ENCODE results near the gene PLA2G1B.

The PLA2G1B gene

GRCh38 chr12:120327593-120327992 is at the start of gene PLA2G1B:
Gene PLA2G1B (minus strand): TSS chr12:120327779. CDS start chr12:120327753, 26 bp downstream.
- no peak for DNase-seq

DNA sequence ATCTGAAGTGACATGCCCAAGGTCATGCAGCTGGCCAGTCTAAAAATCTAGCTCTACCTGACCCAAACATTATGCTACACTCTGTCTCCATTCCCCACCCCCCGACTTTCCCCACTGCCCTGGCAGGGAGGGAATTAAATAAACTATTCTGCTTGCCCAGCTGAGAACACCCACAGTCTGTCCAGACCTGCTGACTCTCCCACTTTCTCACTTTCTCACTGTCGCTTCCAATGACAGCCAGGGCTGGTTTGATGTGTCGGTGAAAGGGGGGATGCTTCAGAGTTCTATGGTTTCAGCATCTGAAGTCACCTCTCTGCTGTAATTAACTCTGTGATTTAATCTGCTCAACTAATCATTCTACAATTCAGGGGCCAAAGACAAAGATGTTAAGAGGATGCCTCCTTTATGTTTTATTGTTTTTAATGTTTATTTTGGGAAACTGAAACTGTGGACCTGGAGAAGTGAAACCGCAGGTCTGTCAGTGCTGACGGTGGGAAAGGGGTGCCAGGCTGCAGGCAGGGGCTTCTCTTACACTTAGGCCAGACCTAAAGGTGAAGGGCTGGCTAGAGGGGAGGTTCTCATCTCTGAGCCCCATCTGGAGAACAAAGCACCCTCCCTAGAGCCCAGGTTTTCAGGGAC is 49.5 kb upstream of the PLA2G1B start:
- no peak for DNase-seq

- DNase-seq, result no peak
These were observed 48.8 kb upstream of the PLA2G1B start for GRCh38 chr12:120376416-120376815.

DNA sequence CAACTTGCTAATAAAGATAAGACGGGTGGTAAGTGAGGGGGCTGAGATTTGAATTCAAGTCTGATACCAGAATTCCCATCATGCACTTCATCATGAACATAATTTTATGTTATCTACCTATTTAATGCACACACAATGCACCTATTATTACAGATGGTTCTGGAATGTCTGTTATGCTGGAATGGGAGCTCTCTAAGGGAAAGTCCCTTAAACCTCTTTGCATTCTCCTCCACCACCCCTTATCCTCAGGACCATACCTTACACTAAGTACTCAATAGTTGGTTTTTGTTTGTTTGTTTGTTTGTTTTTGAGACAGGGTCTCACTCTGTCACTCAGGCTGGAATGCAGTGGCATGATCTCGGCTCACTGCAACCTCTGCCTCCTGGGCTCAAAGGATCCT is 48.4 kb upstream of the PLA2G1B start:
- no peak for DNase-seq

- DNase-seq, result no peak
These were observed 46.1 kb upstream of the PLA2G1B start for GRCh38 chr12:120373683-120374082.

DNA sequence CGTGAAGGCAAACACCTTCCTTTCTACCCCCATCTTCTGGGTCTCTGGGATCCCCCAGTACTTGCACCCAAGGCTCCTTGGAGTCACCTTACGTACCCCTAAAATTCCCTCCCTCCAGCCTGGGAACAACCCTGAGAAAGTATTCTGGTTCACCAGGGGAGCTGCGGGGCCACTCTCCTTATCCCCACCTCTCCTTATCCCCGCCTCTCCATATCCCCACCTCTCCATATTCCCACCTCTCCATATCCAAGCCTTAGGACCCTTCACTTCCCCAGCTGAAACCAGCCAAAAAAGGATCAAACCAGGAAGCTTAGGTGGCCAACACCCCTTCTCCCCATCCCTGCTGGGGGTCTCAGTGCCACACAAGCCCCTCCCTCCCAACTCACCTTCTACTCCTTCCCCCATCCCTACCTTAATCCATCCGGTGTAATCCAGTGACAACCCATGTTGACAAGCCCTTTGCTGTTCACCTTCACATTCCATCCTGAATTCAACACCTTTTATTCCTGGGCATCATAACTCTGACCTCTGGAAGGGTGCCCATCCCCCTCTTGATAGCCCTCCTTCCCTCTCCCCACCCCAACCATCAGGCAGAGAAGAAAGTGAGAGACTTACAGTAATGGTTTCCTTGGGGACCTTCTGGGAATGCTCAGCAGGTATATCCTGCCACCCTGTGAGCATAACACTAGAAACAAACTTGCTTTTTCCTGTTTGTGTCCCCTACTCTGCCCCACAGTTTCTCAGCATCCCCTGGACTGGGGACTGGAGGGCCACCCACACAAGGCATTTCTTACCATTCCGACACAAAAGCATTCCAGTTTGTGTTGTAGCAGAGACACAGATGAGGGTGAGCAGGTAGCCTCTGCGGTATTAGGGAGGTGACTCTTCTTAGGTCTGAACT is 43.0 kb upstream of the PLA2G1B start:
- DNase-seq, result no peak

- DNase-seq, result no peak
These were observed 42.2 kb upstream of the PLA2G1B start for GRCh38 chr12:120369603-120370342.

DNA sequence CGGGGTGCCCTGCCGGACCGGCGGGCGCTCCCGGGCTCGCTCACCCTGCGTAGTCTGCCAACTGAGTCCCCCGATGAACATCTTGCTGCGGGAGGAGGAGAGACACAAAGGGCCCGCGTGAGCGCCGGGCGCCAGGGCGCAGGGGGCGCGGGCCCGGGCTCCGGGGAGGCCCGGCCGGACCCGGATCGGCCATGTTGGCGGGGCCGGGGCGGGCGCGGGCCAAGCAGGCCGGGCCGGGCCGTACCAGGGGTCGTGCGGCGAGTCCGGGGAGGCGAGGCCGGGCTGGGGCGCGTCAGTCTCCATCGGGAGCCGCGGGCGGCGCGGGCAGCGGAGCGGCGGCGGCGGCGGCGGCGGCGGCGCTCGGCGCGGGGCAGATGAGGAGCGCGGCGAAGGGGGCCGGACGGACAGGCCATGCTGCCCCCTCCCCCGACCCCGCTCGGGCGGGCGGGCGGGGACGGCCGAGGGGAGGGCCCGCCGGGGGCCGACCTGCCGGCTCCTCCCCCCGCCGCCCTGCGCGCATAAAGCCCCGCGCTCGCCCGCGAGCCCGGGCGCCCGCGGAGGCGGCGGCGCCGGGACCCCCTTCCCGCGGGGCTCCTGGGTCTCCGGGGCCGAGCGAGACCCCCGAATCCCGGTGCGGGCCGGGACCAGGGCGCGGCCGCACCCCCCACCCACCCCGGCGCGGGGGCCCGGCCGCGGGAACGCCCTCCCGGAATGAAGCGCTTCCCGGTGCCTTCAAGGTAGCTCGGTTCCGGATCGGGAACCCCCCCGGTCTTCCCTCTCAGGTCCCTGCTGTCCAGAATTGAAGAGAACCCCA is 41.4 kb upstream of the PLA2G1B start, which contains the start of gene MSI1:
MSI1 (minus strand) TSS at position 376 of the 814 bp plus-strand sequence; CDS start at position 303, 73 bp downstream.
- DNase-seq, result peak in 6 of 56 donors; percentile 7 to 47 (median 24)

DNA sequence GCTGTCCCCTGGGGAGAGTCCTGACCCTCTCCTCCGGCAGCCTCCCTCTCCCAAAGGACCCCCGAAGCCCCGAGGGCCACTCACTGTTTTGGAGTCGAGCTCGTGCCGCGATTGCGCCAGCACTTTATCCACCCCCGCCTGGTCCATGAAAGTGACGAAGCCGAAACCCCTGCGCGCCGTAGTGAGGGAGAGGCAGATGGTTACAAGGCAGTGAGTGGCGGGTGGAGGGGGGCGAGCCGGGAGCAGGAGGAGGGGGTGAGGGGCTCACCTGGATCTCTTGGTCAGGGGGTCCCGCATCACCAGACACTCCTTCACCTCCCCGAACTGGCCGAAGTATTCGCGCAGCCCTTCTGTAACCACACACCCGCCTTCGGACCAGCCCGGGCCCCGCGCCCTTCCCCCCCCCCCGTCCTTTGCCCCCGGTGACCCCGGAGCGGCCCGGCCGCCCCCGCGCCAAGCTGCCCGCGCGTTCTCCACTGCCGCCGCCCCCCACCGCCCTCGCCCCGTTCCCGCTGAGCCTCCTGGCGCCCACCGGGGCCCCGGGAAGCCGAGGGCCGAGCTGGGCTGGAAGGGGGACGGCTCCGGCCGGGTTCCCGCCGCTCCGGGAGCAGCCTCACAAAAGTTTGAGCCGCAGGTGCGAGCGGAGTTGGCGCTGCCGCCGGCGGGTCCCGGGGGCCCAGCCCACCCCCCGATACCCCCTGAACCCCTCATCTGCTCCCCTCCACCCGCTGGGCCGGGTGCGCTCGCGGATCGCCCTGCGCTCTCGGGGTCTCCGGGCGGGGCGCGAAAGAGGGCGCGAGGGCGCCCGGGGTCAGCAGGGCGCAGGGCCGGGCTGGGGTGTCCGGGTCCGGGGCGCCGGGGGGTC is 40.6 kb upstream of the PLA2G1B start:
- DNase-seq, result peak in 4 of 56 donors; percentile 5 to 47 (median 14)

DNA sequence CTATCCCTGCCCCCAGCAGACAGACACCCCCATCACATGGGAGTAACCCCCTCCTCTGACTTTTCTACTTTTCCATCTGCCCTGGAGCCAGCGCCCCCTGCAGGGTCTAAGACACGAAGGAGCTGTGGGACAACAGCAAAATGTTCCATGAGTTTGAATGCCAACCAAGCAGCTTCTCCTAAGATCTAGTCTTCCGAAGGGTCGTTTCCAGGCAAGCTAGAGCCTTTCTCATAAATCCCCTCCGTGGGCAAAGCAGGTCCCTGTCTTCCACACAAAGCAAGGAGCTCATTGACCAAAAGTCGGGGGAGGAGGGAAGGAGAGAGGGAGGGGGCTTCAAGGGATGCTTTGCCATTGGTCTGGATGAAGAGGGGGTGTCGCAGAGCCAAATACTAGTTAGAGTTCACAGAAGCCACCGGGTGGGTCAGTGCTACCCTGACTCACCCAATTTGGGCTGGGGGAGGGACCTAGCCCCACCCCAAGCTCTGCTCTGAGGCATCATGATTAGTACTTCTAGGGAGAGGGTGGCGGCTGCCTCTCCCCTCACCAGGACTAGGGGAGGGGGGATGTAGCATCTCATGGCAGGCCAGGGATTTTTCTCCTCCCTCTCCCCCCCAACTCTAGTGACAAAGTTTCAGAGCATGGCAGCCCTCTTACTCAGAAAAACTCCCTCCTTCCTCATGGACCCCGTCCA is 39.8 kb upstream of the PLA2G1B start:
- DNase-seq, result peak in 4 of 56 donors; percentile 7 to 20 (median 14)

DNA sequence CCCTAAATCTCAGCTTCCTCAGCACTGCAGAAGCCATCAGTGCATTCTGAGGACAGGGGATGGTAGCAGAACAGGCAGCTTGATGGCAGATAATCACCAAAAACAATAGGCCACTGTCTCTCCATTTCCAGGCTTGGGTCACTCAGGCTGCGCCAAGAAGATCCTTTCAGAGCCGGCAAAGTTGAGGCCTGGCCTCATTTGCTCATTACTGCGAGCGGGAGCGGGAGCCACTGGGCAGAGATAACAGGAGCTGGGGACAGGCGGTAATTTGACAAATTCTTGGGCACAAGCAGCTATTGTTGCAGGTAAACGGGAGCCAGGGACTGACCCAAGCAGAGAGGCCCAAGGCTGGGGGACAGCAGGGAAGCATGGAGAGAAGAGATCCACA is 39.3 kb upstream of the PLA2G1B start:
- DNase-seq, result peak in 7 of 56 donors; percentile 4 to 25 (median 10)

- no peak for DNase-seq
These were observed 38.7 kb upstream of the PLA2G1B start for GRCh38 chr12:120366341-120366705.

GRCh38 chr12:120365675-120366340 is 38.2 kb upstream of the PLA2G1B start:
- DNase-seq, result peak in 12 of 56 donors; percentile 5 to 53 (median 20)

- DNase-seq, result no peak
These were observed 36.9 kb upstream of the PLA2G1B start for GRCh38 chr12:120364487-120364886.

- DNase-seq, result no peak
These were observed 35.8 kb upstream of the PLA2G1B start for GRCh38 chr12:120363274-120363855.

DNA sequence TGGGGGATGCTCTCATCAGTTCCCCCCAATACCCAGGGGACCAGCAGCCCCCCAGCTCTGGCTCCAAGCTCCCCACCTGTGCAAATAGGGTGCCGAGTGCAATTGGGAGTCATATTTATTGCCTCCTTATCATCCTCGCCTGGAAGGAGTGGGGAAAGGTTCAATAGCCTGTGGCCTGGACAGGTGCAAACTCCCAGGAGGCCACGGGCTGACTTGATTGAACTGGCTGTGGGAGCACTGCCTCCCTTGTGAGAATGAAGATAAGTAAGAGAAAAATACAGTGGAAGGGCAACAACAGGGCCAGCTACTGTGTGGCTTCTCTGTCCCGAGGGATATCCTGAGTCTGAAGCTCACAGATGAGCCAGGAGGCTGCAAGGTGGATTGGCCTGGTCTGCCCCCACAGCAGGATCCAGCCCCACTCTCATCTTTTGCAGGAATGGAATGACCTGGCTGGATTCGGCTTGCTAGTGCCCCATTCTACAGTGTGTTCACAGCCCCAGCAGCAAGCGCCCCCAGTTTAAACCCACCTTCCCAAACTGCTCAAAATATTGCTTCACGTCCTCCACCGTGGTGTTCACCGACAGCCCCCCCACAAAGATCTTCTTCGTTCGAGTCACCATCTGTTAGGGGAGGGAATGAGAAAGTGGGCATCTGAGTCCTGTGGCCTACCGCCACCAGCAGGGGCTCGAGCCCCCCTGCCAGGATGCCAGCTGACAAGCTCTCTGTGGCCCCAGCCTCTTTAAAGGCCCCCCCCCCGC is 35.1 kb upstream of the PLA2G1B start:
- no peak for DNase-seq

DNA sequence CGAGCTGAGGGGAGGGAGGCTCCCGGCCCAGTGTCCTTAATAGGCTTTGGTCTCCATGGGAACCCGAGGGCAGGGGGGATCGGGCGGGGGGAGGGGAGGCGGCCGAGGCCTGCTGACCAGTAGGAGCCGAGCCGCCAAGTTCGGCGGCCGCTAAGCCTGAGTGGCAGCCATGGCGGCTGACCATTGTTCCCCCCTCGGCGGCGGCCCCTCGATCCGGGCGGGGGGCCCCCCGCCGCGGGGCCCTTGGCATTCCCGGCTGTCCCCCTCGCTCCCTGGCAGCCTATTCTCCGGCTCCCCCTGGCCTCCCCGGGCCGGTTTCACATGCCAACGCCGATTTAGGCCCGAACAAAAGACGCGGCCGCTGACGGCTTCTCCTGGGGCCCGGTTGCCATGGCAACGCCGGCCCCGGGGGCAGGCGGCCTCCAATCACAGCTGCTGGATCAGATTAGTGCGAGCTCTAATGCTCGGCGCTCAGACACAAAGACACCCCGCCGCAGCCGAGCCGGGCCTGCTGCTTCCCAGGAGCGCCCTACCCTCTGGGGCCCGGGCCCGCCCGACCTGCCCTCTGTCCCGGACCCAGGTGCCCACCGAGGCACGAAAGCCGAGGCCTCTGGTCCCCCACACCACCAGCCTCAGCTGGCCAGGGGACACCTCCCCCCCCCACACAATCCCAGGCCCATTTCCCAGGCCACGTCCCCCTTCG is 34.1 kb upstream of the PLA2G1B start:
- peak in 55 of 56 donors; percentile 22 to 93 (median 75) for DNase-seq
